ENCODE data around the gene BLTP3B.

The BLTP3B gene

GRCh38 chr12:100106861-100107260 is 35.8 kb downstream of the BLTP3B start:
- no peak for DNase-seq

- no peak for DNase-seq
These were observed 37.0 kb downstream of the BLTP3B start for GRCh38 chr12:100105661-100106060.

GRCh38 chr12:100101000-100101399 is 41.7 kb downstream of the BLTP3B start:
- no peak for DNase-seq

Measured in hematopoietic multipotent progenitor cell treated with erythropoietin and hydrocortisone succinate and interleukin-3 and kit ligand, for 8 days (in vitro differentiated cells).